ENCODE results near the gene RASA3. TPM values are rescaled to one million over a fixed set of nuclear protein-coding genes. Genes with fewer than 3 reads are reported as not detected.

RASA3 gene
- total RNA-seq, 1 experiment from 2014 or later = 10.0 TPM

GRCh38 chr13:113998781-113999617, 133.4 kb downstream of the RASA3 start:
- Histone ChIP-seq H3K4me3 (no peak overlapping the region), H3K27ac (no peak overlapping the region), H3K79me2 (ENCODE audit: low read depth) (no peaks in the 10 kb centered on the region), H3K27me3 (ENCODE audit: insufficient read depth, low read depth) (no peaks in the 10 kb centered on the region), H3K9me2 (ENCODE audit: insufficient read depth) (no peaks in the 10 kb centered on the region), H3F3A (ENCODE audit: insufficient read depth, low read depth) (peaks cover 15% of the 10 kb centered on the region), H3K4me1 (replicated peaks; ENCODE audit: insufficient read depth) (peaks cover 22% of the 10 kb centered on the region), H3K9me3 (ENCODE audit: insufficient read depth, low read depth) (no peaks in the 10 kb centered on the region), H2AFZ (no peak overlapping the region), H3K36me3 (ENCODE audit: low read depth) (no peaks in the 10 kb centered on the region), H3K4me2 (no peak overlapping the region), H4K20me1 (ENCODE audit: insufficient read depth) (no peaks in the 10 kb centered on the region)
- ChIA-PET CTCF (no interaction called here), POLR2A (ENCODE audit: unreplicated experiment) (no interaction called here)
- intact Hi-C loops (cut with micrococcal nuclease; ENCODE audit: unreplicated experiment) = no loop called here
- TF ChIP-seq EZH2 (IDR thresholded peaks at IDR 0.05; ENCODE audit: low read depth) (no peak), CTCF (conservative IDR thresholded peaks at IDR 0.05) (no peak)
- no TSS peak for BruUV-seq (replicated peaks)
- DNase-seq = no peak

- CTCF ChIA-PET = no interaction called here
- intact Hi-C loops (cut with micrococcal nuclease; ENCODE audit: unreplicated experiment) = no loop called here
- peaks cover 15% of the 10 kb centered on the region for H3F3A ChIP-seq (ENCODE audit: insufficient read depth, low read depth)
These were observed 134.3 kb downstream of the RASA3 start for GRCh38 chr13:113997845-113998751.

More at GRCh38 chr13:113997845-113998751, 134.3 kb downstream of the RASA3 start:
- Histone ChIP-seq H2AFZ (no peak overlapping the region), H3K4me3 (no peak overlapping the region), H3K4me2 (no peak overlapping the region), H3K9me2 (ENCODE audit: insufficient read depth) (no peaks in the 10 kb centered on the region), H3K4me1 (replicated peaks; ENCODE audit: insufficient read depth) (peaks cover 22% of the 10 kb centered on the region), H3K27ac (no peak overlapping the region), H3K9me3 (ENCODE audit: insufficient read depth, low read depth) (no peaks in the 10 kb centered on the region), H3K79me2 (ENCODE audit: low read depth) (no peaks in the 10 kb centered on the region), H3K27me3 (ENCODE audit: insufficient read depth, low read depth) (no peaks in the 10 kb centered on the region), H3K36me3 (ENCODE audit: low read depth) (no peaks in the 10 kb centered on the region), H4K20me1 (ENCODE audit: insufficient read depth) (no peaks in the 10 kb centered on the region)
- BruUV-seq (replicated peaks) = no TSS peak
- TF ChIP-seq EZH2 (IDR thresholded peaks at IDR 0.05; ENCODE audit: low read depth) (no peak), CTCF (conservative IDR thresholded peaks at IDR 0.05) (no peak)
- POLR2A ChIA-PET (ENCODE audit: unreplicated experiment) = no interaction called here
- DNase-seq = no peak
